Activated CD4-positive, alpha-beta T cell treated with anti-CD3 and anti-CD28 coated beads for 48 hours (primary cell): ENCODE results near the gene RBM44.
A peak's percentile ranks its signal among the peaks of the same experiment; 100 is the strongest.

Experiments
- DNase-seq: peaks from one replicate; pipeline ENCODE4 v3.0.0-alpha.2; 2020

The RBM44 gene

GRCh38 chr2:237872178-237872887 lies 73.8 kb downstream of the RBM44 start:
- no peak for DNase-seq

DNA sequence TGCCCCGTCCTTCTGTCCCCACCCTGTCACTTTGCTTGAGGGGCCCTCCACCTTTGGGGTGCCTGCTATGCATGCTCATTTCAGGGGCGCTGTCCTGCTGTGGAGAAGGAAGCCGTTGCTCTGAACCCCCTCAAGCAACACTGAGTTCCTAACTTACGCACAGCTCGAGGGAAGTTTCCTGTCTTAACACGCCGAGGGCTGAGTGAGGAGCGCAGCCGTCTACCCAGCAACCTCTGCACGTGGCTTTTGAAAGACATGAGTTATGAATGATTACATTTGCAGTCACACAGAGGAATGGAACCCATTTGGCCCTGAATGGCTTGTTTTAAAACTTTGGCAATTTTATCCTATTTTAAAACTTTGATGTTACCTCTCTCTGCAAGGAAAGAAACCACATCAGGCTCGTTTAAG lies 74.8 kb downstream of the RBM44 start:
- DNase-seq = peak; percentile 29

GRCh38 chr2:237873897-237874551 lies 75.4 kb downstream of the RBM44 start:
- no peak for DNase-seq

GRCh38 chr2:237874585-237875161 lies 76.1 kb downstream of the RBM44 start:
- DNase-seq = no peak

DNA sequence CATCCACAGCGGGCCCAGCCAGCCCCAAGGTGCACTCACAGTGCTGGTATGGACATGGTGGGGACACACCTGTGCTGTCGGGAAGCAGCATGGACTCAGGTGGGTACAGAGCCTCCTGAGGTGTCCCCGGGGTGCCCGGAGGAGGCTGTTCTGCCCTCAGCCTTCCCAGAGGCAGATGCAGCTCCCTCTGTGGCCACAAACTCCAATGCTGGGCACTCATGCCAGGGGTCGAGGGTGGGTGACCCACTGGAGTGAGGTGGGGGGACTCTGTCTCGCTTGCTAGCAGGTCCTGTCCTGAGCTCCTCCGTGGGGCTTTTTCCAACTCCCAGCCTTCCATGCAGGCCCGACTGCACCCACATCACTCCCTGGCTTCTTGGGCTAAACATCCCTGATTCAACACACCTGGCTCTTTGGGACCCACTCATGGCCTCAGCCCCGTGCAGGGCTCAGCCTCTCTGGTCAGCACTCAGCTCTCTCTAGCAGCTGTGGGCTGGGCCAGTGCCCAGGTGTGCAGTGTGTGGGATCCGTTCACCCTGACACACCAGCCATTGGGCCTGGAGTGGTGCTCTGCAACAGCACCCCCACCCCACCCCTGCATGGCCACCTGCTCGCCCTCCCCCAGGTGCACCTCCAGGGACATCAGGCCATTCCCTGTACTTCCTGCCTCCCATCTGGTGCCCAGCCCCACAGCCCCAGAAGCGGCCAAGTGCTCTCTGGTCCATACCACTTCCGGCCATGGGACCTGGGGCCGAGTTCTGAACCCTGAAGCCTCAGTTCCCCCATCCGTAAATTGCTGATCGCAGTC lies 76.9 kb downstream of the RBM44 start:
- no peak for DNase-seq

DNA sequence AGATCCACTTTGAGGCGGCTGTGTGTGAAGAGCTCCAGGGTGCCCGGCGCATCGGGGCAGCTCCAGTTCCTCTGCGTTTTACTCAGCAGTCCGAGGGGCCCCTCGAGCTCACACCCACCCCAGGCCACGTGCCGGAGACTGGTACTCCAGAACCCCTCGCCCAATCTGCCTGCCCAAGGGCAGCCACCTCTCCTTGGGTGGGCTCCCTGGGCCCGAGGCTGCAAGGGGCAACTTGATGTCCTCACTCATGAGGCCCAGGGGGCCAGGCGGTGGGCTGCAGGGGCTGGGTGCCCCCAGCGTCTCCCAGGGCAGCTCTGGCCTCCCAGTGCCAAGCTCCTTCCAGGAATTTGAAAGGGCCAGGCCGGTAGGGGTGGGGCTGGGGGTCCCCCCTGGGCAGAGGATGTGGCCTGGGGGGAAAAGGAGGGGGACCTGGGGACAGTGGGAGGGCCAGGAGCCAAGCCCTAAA lies 77.5 kb downstream of the RBM44 start:
- no peak for DNase-seq

DNA sequence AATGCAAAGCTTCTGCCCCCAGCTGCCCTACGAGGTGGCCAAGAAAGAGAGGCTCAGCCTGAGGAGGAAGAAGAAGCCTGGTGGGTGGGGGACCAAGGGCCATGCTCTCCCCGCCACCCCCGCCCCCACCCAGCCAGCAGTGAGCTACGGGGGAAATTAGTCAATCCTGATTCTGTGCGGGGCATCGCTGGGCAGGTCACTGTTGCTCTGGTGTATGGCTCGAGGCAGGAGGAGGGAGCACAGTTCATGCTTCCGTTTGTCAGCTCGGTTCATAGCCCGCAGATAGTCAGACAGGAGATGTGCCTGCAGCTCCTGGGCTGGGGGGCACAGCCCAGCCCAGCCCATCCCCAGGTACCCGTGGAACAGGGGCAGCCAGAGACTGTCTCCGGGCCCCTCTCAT lies 78.0 kb downstream of the RBM44 start:
- no peak for DNase-seq

- no peak for DNase-seq
Observed at GRCh38 chr2:237876951-237877491, 78.4 kb downstream of the RBM44 start.

GRCh38 chr2:237877576-237878307 lies 79.2 kb downstream of the RBM44 start:
- no peak for DNase-seq

GRCh38 chr2:237878321-237879057 lies 79.9 kb downstream of the RBM44 start:
- DNase-seq = no peak

- DNase-seq = no peak
Observed at GRCh38 chr2:237879058-237879430, 80.5 kb downstream of the RBM44 start.

GRCh38 chr2:237879991-237880560 lies 81.5 kb downstream of the RBM44 start:
- DNase-seq = no peak

DNA sequence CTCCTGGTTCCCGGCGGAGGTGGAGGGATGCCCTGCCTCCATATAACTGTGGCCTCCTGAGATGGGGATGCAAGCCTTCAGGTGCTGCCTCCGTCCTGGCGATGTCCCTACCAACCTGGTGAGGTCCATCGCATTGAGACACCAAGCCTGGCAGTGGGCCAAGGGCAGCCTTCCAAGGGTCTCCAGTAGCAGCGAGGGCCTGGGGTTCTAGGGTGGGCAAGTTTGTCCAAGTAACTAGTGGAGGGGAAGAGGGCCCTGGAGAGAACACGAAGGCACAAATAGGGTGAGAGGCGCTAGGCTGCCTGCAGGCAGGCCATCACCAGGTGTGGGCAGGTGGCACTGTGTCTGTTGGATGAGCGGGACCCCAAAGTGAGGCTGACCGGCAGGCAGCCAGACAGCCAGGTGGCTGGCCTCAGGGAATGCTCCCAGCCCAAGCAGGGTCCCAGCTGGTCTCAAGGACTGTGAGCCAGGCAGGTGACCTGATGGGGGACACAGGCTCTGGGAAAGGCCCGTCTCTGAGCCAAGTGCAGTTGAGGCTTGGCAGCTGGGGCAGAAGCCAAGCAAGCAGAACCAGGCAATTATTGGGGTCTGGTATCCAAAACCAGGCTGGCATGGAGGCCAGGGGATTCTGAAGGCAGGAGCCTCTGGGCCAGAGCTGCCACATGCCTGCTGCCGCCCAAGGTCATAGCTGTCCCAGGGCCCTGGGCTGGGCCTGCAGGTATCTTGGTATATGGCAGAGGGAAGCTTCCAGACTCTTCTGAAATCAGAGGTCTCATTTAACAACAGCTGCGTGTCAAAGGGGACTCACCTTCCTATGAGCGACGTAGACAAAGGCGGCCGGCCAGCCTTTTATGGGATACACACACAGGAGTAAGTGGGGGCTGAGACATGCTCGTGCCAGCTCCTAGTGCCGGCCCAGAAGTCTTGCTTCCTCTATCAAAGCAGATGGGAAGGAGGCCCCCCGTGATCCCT lies 84.2 kb downstream of the RBM44 start:
- DNase-seq = no peak

DNA sequence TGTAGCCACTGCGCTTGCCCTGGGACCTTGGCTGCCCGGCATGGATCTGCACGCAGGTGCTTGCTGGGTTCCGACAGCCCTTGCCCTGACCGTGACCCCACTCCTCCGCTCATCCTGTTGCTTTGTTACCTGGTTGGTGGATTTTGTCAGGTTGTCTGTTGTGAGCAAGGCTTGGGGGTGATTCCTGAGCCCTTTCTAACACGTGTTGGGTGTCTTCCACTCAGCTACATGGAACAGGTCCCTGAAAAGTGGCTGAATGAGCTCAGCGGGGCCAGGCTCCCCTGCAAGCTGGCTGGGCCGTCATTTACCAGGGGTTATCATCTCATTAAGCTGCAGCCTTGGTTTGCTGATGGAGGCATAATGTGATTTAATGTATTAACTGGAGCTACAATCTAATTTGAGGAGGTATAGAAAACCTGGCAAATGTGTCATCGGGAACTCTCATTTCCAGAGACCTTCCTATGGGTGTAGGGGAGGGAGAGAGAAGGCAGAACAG lies 85.4 kb downstream of the RBM44 start:
- no peak for DNase-seq

- no peak for DNase-seq
Observed at GRCh38 chr2:237884681-237885080, 86.1 kb downstream of the RBM44 start.

DNA sequence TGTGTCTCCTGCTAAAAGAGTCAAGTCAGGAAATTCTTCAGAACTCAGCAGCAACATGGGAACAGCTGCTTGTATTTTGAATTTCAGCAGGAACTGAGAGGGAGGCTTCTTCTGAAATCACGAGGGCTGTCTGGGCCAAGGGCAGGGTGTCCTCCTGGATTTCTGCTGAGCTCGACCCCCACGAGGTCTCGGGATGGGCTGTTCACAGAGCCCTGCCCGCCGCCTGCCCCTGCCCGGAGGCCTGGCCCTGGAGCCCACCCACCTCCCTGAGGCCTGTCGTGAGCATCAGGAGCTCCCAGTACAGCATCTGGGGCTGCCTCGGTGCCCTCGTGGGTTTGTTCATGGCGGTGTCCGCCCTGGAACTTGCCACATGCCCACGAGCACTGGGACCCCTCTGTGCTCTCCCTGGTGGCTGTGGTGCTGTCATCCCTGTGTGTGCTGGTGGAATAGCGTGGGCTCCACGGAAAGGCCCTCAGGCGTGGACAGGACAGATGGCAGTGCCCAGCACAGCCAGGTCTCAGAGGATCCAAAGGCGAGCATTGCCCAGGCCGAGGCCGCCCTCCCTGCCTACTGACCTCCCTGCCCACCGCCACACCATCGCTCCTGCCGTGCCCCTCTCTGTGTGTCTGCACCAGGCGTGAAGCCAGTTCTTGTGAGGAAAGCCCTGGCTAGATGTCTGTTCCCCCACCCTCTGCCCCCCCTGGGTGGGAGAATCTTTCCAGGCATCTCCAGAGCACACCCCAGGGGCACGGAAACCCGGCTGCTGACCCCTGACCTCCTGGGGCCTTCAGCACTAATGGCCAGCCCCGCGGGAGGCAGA lies 86.7 kb downstream of the RBM44 start:
- no peak for DNase-seq

GRCh38 chr2:237885931-237886684 lies 87.5 kb downstream of the RBM44 start:
- DNase-seq = no peak
